HG03432 (cell line): Measurements from ENCODE around the gene EMSY.

ENCODE experiments used
- ATAC-seq: cut with Tn5 transposase; IDR thresholded peaks from one replicate; pipeline ENCODE4 v1.9.1; 2021; ENCODE audit warnings: mild to moderate bottlenecking, moderate library complexity; ENCODE audit not compliant: unreplicated experiment

EMSY gene

DNA sequence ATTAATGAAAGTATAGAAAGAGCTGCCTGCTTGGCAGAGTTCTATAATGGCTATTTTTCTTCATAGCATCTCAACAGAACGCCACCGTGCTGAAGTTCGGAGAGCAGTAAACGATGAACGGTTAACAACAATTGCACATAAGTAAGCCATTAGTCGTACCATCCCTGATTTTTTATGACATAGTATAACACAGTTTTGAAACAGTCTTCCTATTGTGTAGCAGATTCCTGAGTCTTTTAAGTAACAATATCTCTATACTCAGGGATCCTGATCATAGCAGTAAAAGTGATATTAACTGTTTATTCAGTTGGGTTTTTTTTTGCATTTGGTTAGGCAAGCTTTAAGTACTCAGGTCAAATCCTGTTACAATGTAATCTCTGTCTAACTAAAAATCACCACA is 8.4 kb downstream of the EMSY start:
- ATAC-seq, result no peak

DNA sequence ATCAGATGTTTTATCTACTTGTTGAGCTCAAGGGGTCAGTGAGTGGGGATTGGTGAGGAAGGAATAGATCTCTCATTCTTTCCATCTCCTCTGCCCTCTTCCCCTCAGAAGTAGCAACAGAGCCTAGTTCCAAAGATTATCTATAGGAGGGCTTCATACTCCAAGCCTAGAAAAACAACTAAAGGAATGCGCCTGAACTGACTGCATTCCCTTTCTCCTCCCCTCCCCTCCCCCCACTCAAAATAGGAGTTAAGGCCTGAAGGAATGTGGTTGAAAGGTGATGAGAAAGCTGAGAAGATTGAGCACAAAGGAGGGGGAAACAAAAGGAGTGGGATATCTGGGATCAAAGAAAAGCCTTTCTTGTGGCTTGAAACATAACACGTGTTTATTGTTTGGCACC is 10.5 kb downstream of the EMSY start:
- ATAC-seq, result no peak

DNA sequence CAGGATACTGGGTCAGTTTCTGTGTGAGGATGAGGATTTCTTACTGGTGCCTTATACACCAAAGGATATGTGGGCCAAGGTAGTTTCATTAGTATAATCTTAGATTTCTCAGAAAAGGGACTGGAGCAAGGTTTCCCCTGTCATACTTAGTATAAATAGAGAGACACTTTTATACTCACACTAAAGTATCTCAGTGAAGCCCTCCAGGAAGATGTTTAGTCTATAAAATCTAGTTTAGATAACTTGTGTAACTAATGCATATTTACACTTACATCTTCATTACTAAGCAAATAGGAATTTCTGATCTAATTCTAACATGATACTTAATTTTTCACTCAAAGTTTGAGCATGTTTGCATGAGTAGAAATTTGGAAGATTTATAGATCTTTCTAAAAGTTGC is 11.1 kb downstream of the EMSY start:
- no peak for ATAC-seq

DNA sequence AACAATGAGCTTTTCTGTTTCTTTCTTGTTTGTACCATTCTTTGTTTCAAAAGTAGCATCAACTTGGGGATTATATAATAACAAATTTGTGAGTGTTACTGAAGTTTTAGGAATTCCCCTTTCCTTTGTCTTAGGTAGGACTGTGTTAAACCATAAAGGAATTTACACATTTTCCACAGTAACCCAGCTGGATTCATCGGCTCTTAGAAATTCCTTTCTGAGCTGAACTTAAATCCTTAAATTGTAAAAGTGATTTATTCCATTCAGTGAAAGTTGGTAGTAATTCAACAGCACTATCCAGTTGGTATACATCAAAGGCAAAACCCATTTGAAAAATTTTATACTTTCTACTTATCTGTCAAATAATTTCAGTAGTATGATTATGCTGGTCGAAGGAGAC is 11.8 kb downstream of the EMSY start:
- no peak for ATAC-seq

DNA sequence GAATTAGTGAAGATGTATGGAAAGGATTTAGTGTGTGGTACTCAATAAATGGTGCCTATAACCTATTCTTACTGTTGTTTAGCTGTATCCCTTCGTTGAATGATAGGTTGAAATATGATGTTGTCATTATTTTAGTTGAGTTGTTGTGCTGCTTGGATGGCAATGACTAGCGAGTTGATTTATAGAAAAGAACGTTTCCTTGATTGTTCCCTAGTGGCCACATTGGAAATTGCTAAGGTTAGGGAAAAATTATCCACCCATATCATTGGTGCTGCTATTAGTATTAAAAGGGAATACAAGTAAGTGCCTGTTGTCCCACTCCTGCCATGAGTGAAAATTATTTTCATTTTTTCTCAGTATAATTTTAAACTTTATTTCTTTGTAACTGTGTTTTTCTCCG is 14.5 kb downstream of the EMSY start:
- ATAC-seq, result no peak

DNA sequence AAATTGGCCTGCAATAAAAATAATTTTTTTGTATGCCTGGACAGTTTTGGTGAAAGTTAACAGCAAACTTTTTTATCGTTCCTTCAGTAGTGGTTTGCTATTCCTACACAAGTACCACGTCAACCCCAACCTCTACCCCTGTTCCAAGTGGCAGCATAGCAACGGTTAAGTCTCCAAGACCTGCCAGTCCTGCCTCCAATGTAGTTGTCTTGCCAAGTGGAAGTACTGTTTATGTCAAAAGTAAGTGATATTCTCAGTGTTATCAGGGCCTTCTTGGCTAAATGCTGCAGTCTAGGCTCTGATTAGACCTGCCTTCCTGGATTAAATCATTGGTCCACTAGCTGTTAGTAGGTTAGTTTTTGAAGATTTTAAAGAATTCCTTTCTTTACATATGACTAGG is 15.0 kb downstream of the EMSY start:
- no peak for ATAC-seq

DNA sequence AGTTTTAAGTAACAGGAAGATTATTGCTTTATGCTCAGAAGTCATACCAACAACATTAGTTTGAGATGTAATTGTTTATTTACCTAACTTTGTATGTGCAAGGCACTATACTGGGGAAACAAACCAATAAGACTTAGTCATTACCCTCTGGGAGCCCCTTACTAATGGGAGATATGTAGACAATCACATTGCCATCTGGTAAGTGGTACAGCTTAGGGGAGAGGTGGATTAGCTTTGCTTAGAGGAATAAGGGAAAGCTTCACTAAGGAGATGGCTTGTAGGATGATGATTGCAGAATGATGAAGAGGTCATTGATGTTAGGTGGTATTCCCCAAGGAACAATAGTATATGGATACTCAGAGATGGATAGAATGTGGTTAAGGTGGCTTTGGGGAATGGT is 17.5 kb downstream of the EMSY start:
- no peak for ATAC-seq

DNA sequence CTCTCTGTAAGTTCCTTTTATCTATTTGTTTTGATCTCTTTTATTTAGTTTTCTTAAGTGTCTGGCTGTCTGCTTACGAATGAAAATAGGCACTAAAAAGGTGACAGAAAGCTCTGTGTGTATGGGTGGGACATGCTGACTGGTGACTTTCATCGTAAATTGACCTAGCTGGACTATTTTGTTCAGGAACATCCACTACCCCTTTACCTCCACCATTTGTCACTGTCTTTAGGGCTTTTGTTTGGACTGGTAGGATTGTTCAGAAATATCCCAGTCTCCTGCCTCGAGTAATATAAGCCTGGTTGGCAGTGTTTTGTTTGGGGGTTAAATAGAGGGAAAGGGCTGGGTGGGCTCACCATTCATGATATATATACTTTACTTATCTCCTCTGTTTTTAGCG is 20.9 kb downstream of the EMSY start:
- ATAC-seq, result no peak

DNA sequence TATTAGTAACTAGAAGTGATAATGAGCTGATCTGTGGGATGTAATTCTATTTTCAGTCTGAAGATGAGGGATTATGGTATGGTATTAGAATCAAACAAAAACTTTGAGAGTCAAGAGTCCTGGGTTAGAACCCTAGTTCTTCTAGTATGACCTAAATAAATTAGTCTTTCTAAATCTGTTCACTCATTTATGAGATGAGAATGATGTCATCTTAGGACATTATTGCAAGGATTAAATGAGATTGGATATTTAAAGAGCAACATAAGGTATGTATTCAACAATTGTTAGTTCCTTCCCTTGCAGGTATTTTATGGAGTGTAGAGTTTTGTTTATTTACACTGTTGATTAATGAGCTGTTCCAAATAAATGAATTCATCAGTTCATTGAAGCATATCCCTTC is 21.8 kb downstream of the EMSY start:
- no peak for ATAC-seq

DNA sequence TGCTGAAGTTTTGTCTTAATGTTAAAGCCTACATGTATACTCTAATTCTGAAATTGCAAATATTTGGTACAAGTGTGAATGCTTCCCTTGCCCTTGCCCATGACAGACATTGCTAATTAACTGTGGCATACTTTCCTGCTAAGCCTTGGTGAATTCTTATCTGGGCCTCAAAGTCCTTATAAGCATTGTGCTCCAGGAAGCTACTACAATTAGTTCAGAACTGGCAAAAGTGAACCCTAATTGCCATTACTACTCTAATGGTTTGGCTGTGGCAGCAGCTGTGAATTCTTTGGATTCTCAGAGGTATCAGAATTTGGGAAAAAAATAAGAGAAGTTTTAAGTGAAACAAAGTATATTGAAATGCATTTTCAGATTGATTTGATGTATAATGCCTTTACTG is 24.3 kb downstream of the EMSY start:
- no peak for ATAC-seq

DNA sequence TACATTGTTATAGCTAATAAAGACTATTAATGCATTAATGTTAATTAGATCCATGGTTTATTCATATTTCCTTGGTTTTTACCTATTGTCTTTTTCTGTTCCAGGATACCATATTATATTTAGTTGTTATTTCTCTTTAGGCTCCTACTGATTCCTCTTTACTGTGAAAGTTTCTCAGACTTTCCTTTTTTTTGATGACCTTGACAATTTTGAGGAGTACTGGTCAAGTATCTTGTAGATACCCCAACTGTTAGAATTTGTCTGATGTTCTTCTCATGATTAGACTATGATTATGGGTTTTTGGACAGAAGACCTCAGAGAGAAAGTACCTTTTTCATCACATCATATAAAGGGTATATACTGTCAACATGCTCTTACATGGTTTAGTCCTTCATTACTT is 26.6 kb downstream of the EMSY start:
- no peak for ATAC-seq

DNA sequence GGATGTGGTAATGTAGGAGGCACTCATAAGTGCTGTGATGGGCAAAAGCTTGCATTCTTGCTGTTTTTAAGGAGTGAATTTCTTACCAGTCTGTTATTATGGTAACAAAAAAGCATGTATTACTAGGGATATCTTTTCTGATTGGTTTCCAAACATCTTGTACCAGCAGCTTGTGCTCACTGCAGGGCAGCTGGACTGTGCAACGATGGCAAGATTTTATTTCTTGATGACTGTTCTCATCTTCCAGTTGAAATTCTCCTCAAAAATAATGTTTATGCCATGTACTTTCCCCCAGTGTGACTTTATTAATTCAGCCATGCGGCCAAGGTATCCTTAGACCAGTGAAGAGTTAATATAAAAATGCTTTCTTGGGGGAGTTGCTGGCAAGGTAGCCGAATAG is 35.4 kb downstream of the EMSY start:
- no peak for ATAC-seq

DNA sequence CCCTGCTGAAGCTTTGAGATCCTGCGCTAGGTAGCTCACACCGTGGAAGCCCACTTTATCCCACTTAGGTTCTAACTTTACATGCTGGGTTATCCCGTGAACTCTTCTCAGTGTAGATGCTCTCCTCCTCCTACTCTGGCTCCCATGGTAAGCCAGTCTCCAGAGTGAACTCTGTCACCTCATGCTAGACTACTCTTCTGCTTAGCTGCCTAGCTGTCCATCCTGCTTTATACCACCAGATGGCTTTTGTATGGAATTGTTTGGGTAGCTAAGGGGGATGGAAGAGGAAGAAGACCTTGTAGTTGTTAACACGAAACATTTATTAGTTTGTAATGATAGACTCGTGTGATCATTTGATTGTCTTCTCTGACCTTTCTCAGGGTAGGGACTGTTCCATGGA is 46.8 kb downstream of the EMSY start:
- no peak for ATAC-seq

DNA sequence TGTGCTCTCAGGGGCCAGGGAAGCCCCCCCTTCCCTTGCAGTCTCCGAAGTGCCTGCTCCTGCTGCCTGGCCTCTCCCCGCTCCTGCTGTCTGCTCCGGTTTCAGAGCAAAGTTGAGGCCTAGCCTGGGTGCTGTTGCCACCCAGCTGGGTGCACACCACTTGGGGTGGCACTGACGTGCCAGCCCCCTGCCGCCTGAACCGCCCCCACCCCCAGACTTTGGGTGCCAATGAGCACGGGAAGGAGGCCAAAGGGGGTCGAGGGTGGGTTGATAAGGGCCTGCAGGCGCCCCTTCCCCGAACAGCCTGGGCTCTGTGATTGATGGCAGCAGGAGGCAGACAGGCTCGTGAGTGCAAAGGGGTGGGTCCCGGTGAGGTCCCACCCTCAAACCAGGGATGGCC is 48.2 kb downstream of the EMSY start:
- no peak for ATAC-seq

DNA sequence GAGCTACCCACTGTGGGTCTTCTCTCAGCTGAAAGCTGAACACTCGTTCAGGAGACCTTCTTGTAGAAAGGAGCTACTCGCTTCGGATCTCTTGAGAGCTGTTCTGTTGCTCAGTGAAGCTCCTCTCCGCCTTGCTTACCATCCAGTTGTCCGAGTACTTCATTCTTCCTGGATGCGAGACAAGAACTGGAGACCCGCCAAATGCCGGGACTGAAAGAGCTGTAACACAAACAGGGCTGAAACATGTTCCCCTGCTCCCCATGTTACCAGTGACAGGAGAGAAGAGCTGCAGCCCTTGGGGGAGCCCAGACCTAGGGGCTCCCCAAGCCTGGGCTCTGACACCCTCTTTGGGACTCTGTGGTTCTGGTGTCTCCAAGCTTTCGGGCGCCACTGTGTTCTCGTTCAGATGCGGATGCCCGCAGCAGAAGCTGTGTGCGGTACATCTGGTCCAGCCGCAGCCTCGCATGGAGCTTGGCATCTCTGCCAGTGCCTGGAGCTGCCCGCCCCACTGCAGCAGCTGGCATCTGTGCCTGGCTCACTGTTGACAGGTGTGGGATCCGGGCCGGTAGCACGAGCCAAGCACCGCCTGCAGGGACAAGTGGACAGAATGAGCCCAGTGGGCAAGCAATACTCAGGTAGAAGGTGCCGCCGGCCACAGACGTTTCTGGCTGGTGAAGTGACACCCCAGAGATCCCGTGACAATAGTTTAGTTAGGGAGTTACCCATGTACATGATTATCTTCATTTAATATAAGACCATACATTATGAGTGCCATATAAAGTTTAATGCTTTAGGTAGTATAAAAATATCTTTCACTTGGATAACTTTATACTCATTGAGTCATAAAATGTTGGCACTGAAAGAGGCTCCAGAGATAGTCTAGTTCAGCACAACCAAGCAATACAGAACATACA is 49.1 kb downstream of the EMSY start:
- ATAC-seq, result no peak

DNA sequence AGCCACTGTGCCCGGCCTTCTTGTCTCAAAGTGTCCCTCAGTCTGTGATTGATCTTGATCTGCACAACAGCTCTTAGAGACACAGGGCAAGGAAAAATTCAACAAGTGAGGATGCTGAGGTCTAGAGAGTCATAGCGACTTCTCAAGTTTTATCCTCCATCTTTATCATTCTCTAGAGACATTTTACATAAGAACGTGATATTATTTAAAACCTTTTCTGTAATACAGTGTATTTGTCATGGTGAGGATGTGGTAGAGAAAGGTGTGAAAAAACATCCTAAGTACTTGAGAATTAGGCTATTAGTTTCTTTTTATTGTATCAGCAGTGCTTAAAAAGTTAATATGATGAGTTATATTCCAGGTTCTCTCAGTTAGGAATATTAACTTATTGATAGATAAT is 50.2 kb downstream of the EMSY start:
- ATAC-seq, result no peak

DNA sequence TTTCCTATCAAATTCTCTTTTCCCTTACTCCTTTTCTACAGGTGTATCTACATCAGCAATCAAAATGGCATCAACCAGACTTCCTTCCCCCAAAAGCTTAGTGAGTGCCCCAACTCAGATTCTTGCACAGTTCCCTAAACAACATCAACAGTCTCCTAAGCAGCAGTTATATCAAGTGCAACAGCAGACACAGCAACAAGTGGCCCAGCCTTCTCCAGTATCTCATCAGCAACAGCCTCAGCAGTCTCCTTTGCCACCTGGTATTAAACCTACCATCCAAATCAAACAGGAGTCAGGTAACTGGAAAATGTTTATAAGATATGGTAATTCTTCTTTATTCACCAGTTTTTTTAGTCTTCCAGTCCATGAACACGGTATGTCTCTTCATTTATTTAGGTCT is 51.4 kb downstream of the EMSY start:
- ATAC-seq, result no peak

DNA sequence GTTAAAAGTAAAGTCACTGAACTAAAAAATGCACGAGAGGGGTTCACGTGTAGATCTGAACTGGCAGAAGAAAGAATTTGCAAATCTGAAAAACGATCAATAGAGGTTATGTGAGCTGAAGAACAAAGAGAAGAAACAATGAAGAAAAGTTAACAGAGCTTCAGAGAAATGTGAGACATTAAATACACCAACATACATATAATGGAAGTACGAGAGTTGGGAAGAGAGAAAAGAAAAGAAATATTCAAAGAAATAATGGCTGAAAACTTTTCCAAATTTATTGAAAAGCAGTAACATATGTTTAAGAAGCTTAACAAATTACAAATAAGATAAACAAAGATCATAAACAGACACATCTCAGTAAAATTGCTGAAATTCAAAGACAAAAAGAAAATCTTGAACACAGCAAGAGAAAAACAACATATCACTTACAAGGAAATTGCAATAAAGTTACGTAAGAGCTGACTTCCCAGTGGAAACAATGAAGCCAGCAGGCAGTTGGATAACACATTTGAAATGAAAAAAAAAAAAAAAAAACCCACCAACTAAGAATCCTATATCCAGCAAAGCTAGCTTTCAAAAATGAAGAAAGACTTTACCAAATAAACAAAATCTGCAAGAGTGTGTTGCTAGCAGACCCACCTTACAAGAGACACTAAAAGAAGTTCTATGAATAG is 56.8 kb downstream of the EMSY start:
- no peak for ATAC-seq

DNA sequence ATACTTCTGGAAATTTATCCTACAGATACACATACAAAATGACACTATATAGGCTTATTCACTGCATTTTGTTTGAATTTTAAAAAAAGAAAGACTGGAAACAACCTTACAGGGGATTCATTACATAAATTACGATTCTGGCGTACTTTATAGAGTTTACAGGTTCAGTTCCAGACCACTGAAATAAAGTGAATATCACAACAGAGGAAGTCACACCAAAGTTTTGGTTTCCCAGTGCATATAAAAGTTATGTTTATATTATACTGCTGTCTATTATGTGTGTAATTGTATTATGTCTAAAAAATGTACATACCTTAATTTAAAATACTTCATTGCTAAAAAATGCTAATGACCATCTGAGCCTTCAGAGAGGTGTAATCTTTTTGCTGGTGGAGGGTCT is 62.0 kb downstream of the EMSY start:
- ATAC-seq, result no peak

DNA sequence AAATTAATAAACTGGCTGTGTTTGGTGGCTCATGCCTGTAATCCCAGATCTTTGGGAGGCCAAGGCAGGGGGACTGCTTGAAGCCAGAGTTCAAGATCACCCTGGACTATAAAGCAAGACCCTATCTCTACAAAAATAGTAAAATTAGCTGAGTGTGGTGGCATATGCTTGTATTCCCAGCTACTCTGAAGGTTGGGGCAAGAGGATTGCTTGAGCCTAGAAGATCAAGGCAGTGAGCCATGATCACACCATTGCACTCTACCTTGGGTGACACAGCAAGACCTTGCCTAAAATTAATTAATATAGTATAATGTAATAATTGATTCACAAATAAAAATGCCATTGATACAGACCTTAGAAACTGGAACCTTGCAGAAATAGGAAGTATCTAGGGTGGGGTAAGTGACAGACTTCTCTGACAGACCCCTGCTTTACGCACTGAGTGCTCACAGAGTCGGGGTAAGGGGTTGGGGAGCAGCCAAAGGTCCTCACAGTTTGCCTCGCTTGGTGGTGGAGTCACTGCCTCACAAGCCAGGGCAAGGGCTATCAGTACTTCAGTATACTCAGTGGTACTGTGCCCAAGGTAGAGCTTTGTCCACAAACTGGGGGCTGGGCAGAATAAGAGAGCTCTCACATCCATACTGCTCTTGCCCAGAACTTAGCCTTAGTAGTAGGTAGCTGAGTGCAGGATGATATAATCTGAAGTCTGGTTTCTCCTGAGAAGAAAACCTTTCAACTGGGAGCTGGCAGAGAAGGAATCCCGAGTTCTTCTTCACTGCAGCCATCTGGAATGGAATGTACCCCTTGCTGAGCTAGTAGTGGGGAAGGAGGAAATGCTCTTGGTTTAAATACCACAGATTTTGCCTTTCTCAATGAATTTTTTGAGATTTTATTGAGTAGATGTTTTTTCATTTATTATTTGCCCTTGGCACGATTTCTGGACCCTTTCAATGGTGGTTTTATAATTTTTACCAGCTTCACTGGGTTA is 65.5 kb downstream of the EMSY start:
- no peak for ATAC-seq
